ENCODE results near the gene UBL3. TPM values are rescaled to one million over a fixed set of nuclear protein-coding genes. Genes with fewer than 3 reads are reported as not detected.

Gene UBL3
- total and polyA plus RNA-seq, 4 donors: 14.8 to 29.4 (median 22.4) TPM

- Histone ChIP-seq H3K27ac (ENCODE audit: low read depth in 1 of 2, low read length in 2 of 2) (no peak overlapping the region), H3K4me3 (ENCODE audit: low read length in 2 of 2) (no peak overlapping the region), H3K4me1 (ENCODE audit: control insufficient read depth in 1 of 2, insufficient read depth in 2 of 2, low read length in 2 of 2) (peaks cover 0 to 5% of the 10 kb centered on the region in 2 donors), H3K9me3 (ENCODE audit: control insufficient read depth, low read length) (no peaks in the 10 kb centered on the region), H3K27me3 (ENCODE audit: control insufficient read depth in 1 of 2, insufficient read depth in 2 of 2, low read length in 1 of 2) (no peaks in the 10 kb centered on the region), H3K36me3 (ENCODE audit: control insufficient read depth in 1 of 2, insufficient read depth in 2 of 2, low read length in 1 of 2) (no peaks in the 10 kb centered on the region)
- ATAC-seq (ENCODE audit: low FRiP score) (no peak), DNase-seq (no peak)
- intact Hi-C loops (cut with DNase I): no loop called here
- 94 to 95% methylated on average over 4 of the region's 4 CpGs for WGBS, 2 donors
These were observed 39.5 kb downstream of the UBL3 start for GRCh38 chr13:29810898-29811297.

DNA sequence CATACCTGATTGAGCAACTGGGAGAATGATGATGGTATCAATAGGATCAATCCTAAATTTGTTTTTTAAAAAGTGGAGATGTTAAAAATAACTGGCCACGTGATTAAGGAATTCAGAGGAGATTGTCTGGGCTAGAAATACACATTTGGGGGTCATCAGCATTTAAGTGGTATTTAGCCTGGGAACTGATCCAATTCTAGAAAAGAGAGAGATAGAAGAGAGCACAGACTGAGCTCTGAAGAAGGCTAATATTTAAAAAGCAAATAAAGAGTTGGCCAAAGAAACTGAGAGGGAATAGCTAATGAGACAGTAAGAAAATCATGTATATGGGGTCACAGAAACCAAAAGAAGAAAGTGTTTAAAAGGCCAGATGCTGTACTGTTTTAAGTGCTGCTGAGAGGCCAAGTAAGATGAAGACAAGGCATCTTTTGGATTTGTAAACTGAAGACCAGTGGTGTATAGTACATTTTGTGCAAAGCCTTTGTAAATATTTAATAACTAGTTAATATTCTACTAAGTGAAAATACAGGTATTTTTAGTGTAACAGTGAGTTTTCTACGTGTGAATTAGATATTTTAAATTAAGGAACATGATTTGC lies 40.2 kb downstream of the UBL3 start:
- Histone ChIP-seq H3K4me1 (ENCODE audit: control insufficient read depth in 1 of 2, insufficient read depth in 2 of 2, low read length in 2 of 2) (peaks cover 0 to 5% of the 10 kb centered on the region in 2 donors), H3K36me3 (ENCODE audit: control insufficient read depth in 1 of 2, insufficient read depth in 2 of 2, low read length in 1 of 2) (no peaks in the 10 kb centered on the region), H3K4me3 (ENCODE audit: low read length in 2 of 2) (no peak overlapping the region), H3K27ac (ENCODE audit: low read depth in 1 of 2, low read length in 2 of 2) (no peak overlapping the region), H3K27me3 (ENCODE audit: control insufficient read depth in 1 of 2, insufficient read depth in 2 of 2, low read length in 1 of 2) (no peaks in the 10 kb centered on the region), H3K9me3 (ENCODE audit: control insufficient read depth, low read length) (no peaks in the 10 kb centered on the region)
- intact Hi-C loops (cut with DNase I): no loop called here
- DNase-seq (no peak), ATAC-seq (ENCODE audit: low FRiP score) (no peak)
- 33 to 34% methylated on average over 2 of the region's 2 CpGs for WGBS, 2 donors

GRCh38 chr13:29808264-29808663 lies 42.2 kb downstream of the UBL3 start:
- H3K4me1 ChIP-seq (ENCODE audit: control insufficient read depth in 1 of 2, insufficient read depth in 2 of 2, low read length in 2 of 2): peaks cover 0 to 3% of the 10 kb centered on the region in 2 donors
- ATAC-seq (ENCODE audit: low FRiP score) (no peak), DNase-seq (no peak)
- H3K36me3 ChIP-seq (ENCODE audit: control insufficient read depth in 1 of 2, insufficient read depth in 2 of 2, low read length in 1 of 2): no peaks in the 10 kb centered on the region
- no peaks in the 10 kb centered on the region for H3K9me3 ChIP-seq (ENCODE audit: control insufficient read depth, low read length)
- H3K4me3 ChIP-seq (ENCODE audit: low read length in 2 of 2): no peak overlapping the region
- H3K27me3 ChIP-seq (ENCODE audit: control insufficient read depth in 1 of 2, insufficient read depth in 2 of 2, low read length in 1 of 2): no peaks in the 10 kb centered on the region
- no peak overlapping the region for H3K27ac ChIP-seq (ENCODE audit: low read depth in 1 of 2, low read length in 2 of 2)
- intact Hi-C loops (cut with DNase I): no loop called here

GRCh38 chr13:29805994-29806979 lies 44.1 kb downstream of the UBL3 start:
- no peak for ATAC-seq (ENCODE audit: low FRiP score)
- H3K4me1 ChIP-seq (ENCODE audit: control insufficient read depth in 1 of 2, insufficient read depth in 2 of 2, low read length in 2 of 2): peaks cover 0 to 3% of the 10 kb centered on the region in 2 donors
- intact Hi-C loops (cut with DNase I): no loop called here

DNA sequence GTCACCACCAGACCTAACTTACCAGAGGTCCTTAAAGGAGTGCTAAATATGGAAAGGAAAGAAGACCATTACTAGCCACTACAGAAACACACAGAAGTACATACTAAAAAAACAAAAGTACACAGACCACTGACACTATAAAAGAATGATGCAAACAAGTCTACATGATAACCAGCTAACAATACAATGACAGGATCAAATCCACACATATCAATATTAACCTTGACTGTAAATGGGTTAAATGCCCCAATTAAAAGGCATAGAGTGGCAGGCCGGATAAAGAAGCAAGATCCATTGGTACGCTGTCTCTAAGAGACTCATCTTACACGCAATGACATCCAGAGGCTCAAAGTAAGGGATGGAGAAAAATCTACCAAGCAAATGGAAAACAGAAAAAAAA lies 47.2 kb downstream of the UBL3 start:
- no peak for DNase-seq
- H3K27ac ChIP-seq (ENCODE audit: low read depth in 1 of 2, low read length in 2 of 2): no peak overlapping the region
- WGBS, 2 donors: 97 to 98% methylated on average over 3 of the region's 3 CpGs
- no peaks in the 10 kb centered on the region for H3K9me3 ChIP-seq (ENCODE audit: control insufficient read depth, low read length)
- no peak for ATAC-seq (ENCODE audit: low FRiP score)
- intact Hi-C loops (cut with DNase I): no loop called here
- H3K4me3 ChIP-seq (ENCODE audit: low read length in 2 of 2): no peak overlapping the region
- H3K27me3 ChIP-seq (ENCODE audit: control insufficient read depth in 1 of 2, insufficient read depth in 2 of 2, low read length in 1 of 2): no peaks in the 10 kb centered on the region
- H3K36me3 ChIP-seq (ENCODE audit: control insufficient read depth in 1 of 2, insufficient read depth in 2 of 2, low read length in 1 of 2): no peaks in the 10 kb centered on the region
- no peaks in the 10 kb centered on the region for H3K4me1 ChIP-seq (ENCODE audit: control insufficient read depth in 1 of 2, insufficient read depth in 2 of 2, low read length in 2 of 2)

More at GRCh38 chr13:29805994-29806979, 44.1 kb downstream of the UBL3 start:
- Histone ChIP-seq H3K36me3 (ENCODE audit: control insufficient read depth in 1 of 2, insufficient read depth in 2 of 2, low read length in 1 of 2) (no peaks in the 10 kb centered on the region), H3K27ac (ENCODE audit: low read depth in 1 of 2, low read length in 2 of 2) (no peak overlapping the region), H3K9me3 (ENCODE audit: control insufficient read depth, low read length) (no peaks in the 10 kb centered on the region), H3K27me3 (ENCODE audit: control insufficient read depth in 1 of 2, insufficient read depth in 2 of 2, low read length in 1 of 2) (no peaks in the 10 kb centered on the region), H3K4me3 (ENCODE audit: low read length in 2 of 2) (no peak overlapping the region)
- no peak for DNase-seq
- 83 to 90% methylated on average over 7 of the region's 7 CpGs for WGBS, 2 donors

GRCh38 chr13:29802621-29803020 lies 47.8 kb downstream of the UBL3 start:
- Histone ChIP-seq H3K4me1 (ENCODE audit: control insufficient read depth in 1 of 2, insufficient read depth in 2 of 2, low read length in 2 of 2) (no peaks in the 10 kb centered on the region), H3K4me3 (ENCODE audit: low read length in 2 of 2) (no peak overlapping the region), H3K27ac (ENCODE audit: low read depth in 1 of 2, low read length in 2 of 2) (no peak overlapping the region), H3K27me3 (ENCODE audit: control insufficient read depth in 1 of 2, insufficient read depth in 2 of 2, low read length in 1 of 2) (no peaks in the 10 kb centered on the region), H3K36me3 (ENCODE audit: control insufficient read depth in 1 of 2, insufficient read depth in 2 of 2, low read length in 1 of 2) (no peaks in the 10 kb centered on the region), H3K9me3 (ENCODE audit: control insufficient read depth, low read length) (no peaks in the 10 kb centered on the region)
- DNase-seq: no peak
- WGBS, 2 donors: 72 to 76% methylated on average over 1 of the region's 1 CpG
- intact Hi-C loops (cut with DNase I): no loop called here
- ATAC-seq (ENCODE audit: low FRiP score): no peak

- no peaks in the 10 kb centered on the region for H3K4me1 ChIP-seq (ENCODE audit: control insufficient read depth in 1 of 2, insufficient read depth in 2 of 2, low read length in 2 of 2)
- WGBS, 2 donors: 93 to 99% methylated on average over 4 of the region's 4 CpGs
- H3K27me3 ChIP-seq (ENCODE audit: control insufficient read depth in 1 of 2, insufficient read depth in 2 of 2, low read length in 1 of 2): no peaks in the 10 kb centered on the region
- no peak overlapping the region for H3K27ac ChIP-seq (ENCODE audit: low read depth in 1 of 2, low read length in 2 of 2)
- no peak for DNase-seq
- H3K4me3 ChIP-seq (ENCODE audit: low read length in 2 of 2): no peak overlapping the region
- no peaks in the 10 kb centered on the region for H3K36me3 ChIP-seq (ENCODE audit: control insufficient read depth in 1 of 2, insufficient read depth in 2 of 2, low read length in 1 of 2)
- ATAC-seq (ENCODE audit: low FRiP score): no peak
- intact Hi-C loops (cut with DNase I): no loop called here
- no peaks in the 10 kb centered on the region for H3K9me3 ChIP-seq (ENCODE audit: control insufficient read depth, low read length)
These were observed 48.6 kb downstream of the UBL3 start for GRCh38 chr13:29801737-29802305.

DNA sequence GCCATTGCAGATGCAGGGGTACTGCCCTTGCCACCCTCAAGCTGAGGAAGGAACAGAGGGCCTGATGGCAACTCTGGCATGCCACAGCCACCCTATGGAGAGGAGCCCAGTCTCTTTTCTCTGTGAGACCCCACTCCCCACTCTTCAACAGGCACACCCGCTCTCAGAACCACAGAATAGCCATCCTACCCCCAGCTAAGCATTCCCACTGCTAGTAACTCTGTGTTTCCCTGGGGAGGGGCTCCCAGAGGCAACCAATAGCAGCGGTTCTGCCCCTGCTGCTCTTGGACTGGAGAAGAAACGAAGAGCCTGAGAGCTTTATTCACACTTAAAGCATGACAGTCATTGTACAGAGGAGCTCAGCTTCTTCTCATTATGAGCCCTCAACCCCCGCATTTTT lies 49.3 kb downstream of the UBL3 start:
- intact Hi-C loops (cut with DNase I): no loop called here
- Histone ChIP-seq H3K36me3 (ENCODE audit: control insufficient read depth in 1 of 2, insufficient read depth in 2 of 2, low read length in 1 of 2) (no peaks in the 10 kb centered on the region), H3K9me3 (ENCODE audit: control insufficient read depth, low read length) (no peaks in the 10 kb centered on the region), H3K4me3 (ENCODE audit: low read length in 2 of 2) (no peak overlapping the region), H3K27ac (ENCODE audit: low read depth in 1 of 2, low read length in 2 of 2) (no peak overlapping the region), H3K4me1 (ENCODE audit: control insufficient read depth in 1 of 2, insufficient read depth in 2 of 2, low read length in 2 of 2) (no peaks in the 10 kb centered on the region), H3K27me3 (ENCODE audit: control insufficient read depth in 1 of 2, insufficient read depth in 2 of 2, low read length in 1 of 2) (no peaks in the 10 kb centered on the region)
- ATAC-seq (ENCODE audit: low FRiP score) (no peak), DNase-seq (no peak)
- WGBS, 2 donors: 89 to 92% methylated on average over 4 of the region's 4 CpGs

All from aorta (tissue), 5 donors.